Activated CD4-positive, alpha-beta T cell treated with anti-CD3 and anti-CD28 coated beads, Interleukin-2, amount 50 U/mL, for 1 hour (primary cell): ENCODE data around the gene PTPRG.

Source experiments
- DNase-seq: peaks from one replicate; pipeline ENCODE4 v3.0.0-alpha.2; 2020

PTPRG gene

DNA sequence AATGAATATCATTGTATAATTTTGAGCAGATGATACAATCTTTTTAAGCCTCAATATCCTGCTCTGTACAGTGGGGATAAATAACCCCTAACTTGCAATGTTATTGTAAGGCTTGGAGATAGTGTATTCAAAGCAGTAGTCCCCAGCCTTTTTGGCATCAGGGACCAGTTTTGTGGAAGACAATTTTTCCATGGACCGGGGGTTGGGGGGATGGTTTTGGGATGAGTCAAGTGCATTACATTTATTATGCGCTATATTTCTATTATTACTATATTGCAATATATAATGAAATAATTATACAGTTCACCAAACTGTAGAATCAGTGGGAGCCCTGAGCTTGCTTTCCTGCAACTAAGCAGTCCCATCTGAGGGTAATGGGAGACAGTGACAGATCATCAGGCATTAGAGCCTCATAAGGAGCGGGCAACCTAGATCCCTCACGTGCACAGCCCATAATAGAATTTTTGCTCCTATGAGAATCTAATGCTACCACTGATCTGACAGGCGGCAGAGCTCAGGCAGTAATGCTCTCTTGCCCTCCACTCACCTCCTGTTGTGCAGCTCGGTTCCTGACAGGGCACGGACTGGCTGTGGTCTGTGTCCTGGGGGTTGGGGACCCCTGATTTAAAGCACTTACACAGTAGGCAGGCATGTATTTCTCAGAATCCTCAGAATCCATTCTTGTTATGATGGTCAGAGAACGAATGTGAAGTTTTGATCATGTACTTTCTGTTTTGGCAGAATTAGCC lies 102.2 kb downstream of the PTPRG start:
- DNase-seq = no peak

DNA sequence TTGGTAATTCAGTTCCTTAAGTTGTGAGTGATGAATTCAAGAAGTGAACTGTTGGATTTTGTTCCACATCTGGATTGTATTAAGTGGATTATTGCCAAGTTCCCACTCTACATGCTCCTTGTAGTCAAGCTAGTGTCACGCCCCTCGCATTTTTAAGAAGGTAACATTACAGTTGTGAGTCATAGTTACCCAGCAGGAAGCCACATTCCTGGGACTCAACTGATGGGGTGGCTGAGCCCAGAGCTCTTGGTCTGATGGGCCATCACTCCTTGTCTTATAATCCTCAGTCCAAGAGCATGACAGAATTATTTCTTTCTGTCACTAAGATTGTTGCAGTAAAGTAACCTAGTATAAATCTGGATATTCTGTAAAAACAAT lies 102.7 kb downstream of the PTPRG start:
- DNase-seq = no peak

DNA sequence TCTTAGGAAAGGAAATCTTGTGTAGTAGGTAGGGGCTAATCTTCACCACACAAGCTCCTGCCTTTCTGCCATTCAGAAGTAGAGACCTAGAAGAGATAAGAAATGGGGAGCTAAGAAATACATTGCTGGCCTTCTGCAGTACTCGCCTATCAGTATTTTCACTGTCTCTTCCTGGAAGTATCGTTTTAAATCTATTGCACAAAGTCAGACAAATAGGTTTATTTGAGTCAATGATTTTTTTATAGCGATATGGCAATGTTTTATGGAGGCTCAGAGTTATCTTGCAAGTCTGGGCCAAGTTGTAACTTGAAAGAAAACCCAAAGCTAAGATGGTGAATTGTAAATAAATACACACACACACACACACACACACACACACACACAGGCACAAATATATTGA lies 103.8 kb downstream of the PTPRG start:
- no peak for DNase-seq

DNA sequence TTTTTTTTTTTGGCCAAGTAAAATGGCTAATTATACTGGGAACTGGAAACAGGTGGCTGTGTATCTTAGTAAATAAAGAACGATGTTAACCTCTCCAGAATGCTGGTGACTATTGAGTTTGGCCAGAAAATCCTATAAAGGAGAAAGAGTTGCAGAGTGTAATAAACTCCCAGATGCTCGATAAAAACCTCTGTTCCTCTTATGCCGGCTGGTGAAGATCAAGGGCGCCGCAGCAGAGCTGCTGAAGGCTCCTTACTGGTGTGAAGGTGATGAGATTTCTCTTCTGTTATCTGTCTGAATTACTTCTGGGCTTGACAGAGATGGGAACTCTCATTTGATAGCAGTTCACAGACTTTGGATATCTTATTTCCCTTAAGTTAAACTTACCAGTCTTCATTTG lies 104.6 kb downstream of the PTPRG start:
- DNase-seq = no peak

DNA sequence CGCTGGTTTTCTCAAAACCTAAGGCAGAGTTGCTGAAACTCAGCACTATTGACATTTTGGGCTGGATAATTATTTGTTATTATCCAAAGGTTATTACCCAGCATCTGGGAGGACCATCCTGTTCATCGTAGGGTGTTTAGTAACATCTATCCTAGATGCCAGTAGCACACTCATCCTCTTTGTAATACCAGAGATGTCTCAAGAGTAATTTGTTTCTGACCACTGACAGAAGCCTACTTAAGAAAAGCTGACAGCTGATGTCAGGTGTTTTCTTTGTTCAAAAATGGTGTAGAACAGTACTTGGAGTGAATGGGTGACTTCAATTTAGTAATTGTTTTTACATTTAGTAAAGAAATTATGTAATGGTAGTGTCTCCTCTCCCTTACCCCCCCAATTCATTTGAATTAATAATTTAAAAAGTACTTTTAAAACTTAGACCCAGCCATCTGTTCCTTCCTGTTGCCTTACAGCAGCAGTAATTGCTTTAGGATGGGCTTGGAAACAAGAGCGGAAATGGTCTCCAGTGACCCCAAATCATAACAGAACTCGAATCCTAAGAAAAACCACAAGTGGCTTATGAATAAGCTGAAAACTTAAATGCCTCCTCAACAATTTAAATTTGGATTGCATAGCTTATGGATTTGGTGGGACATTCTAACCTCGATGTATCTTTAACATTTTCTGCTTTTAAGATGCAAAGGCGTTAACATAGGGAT lies 105.4 kb downstream of the PTPRG start:
- DNase-seq = no peak

DNA sequence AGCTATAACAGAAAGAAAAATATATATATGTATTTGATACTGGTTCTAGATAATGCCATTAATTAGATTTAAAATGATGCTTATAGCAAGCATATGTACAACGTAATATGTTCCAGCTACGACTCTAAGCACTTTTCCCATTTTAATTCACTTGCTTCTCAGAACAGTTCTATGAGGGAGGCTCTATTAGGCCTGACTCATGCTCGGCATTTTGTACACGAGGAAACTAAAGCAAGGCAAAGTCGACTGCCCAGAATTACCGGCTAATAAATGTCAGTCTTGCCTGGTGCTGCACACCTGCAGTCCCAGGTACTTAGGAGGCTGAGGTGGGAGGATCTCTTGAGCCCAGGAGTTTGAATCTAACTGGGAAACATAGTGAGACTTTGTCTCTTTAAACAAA lies 106.0 kb downstream of the PTPRG start:
- DNase-seq = no peak

DNA sequence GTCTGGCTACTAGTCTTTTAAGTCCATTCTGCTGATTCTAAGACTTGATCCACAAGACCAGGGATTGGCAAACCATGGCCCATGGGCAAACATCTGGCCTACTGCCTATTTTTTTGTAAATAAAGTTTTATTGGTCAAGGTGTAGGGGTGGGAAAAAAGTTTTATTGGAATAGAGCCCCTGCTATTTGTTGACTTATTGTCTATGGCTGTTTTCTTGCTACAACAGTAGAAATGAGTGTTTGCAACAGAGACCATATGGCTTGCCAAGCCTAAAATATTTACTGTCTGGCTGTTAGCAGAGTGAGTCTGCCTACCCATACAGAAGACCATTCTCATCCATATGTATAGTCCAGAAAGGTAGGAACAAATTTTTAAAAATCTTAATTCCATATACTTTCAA lies 106.4 kb downstream of the PTPRG start:
- DNase-seq = no peak

DNA sequence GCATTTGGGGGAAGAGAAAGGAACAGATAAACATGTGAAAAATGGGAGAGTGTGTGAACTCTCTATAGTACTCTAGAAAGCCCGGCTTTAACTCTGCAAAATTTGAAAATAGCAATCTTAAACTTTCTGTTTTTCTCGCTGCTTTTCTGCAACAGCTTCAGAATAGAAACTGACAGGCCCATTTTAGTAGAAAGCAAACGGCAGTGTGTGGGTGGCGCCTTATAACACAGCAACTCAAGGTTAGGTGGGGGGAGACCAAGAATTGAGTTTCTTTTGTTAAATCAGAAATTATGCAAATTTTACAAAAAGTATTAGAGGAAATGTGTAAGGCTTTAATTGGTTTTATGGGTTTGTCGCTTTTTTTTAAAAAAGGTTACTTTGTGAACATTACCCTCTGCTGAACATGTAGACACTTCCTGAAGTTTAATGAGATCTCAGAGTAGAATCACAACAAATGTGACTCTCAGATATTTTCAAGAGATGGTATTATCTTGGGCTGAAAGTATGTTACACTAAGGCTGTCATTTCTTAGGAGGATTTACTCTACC lies 107.0 kb downstream of the PTPRG start:
- DNase-seq = no peak

DNA sequence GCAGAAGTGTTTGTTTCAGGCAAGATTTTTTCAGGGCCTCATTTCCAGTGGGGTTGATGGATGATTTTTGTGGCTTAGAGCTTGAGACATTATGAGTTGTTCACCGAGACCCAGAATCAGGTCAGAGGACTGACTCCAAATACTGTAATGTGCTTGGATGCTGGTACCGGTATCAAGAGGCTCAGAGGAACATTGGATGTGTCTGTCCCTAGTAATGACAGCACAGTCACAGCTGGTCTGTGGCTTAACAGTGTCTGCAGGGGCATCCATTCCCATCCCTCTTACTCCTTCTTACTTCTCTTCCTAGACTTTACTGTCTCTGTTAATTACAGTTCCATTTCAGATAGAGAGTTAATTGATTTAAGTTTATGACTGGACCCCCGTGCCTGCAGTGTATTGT lies 107.8 kb downstream of the PTPRG start:
- DNase-seq = no peak

DNA sequence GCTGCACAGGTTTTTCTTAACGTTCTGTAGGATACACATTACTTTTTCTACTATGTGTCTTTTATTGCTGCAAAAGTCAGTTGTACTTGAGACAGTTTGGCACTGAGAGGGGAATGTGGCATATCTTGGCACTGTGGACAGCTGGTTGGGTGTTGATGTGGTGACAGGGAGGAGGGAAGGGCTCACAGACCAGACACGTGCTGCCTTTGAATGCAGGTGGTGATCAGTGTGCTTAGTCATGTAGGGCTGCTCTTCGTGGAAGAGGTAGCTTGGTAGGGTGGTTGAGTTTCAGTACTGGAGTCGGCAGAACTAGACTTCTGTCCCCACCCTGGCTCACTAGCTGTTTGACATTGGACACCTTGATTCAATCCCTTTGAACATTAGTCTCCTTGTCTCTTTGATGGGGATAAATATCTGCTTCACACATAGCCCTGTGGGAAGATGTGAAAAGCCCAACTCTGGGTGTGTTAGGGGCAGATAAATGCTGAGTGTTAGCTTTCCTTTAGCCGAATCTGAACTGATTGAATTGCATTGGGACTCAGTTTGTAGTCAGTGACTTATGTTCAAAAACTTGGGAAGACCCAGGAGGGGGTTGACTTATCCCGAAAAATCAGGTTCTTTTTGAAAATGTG lies 108.4 kb downstream of the PTPRG start:
- no peak for DNase-seq

DNA sequence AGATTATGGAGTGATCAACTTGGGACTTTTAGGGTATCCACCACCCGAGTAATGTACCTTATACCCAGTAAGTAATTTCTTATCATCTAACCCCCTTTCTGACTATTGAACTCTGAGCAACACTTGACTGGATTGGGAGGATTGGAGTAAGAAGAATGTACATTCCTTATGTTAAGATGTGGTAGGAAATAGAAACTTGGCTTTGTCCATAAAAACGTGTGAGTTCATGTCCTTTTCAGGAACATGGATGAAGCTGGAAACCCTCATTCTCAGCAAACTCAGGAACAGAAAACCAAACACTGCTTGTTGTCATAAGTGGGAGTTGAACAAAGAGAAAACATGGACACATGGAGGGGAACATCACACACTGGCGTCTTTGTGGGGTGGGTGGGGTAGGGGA lies 112.3 kb downstream of the PTPRG start:
- DNase-seq = no peak

DNA sequence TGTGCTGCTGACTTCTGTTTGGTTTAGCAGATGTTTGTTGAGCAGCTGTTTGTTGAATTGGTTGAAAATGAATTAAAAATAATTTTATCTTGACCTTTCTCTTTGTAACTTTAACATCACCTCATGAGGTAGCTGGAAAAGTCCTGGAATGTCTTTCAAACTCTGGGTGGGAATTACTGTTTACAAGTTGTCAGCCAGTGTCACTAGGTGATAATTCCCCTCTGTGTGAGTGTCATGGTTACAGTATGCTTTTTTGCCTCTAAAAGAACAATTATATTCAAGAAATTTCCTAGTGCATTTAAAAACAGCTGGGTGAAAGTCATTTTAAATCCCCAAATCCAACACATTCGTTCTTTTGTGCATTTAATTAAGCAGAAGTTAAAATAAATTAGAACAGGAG lies 113.2 kb downstream of the PTPRG start:
- DNase-seq = no peak

DNA sequence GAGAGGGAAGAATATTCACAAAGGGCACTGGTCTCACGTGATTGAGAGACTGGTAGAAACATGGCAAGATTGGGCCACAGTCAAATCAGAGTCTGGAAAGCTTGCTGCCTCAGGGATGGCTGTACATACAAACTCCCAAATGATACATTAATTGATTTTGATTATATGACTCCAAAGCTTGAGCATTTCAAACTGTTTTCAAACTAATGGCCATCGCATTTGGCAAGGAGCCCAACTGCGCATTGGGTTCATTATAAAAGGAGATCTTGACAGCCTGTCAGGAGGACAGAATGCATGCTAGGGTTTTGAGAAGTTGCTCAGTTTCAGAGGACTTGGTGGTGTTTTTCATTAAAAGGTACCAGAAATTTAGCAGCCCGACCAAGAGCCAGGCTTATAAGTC lies 117.7 kb downstream of the PTPRG start:
- no peak for DNase-seq

DNA sequence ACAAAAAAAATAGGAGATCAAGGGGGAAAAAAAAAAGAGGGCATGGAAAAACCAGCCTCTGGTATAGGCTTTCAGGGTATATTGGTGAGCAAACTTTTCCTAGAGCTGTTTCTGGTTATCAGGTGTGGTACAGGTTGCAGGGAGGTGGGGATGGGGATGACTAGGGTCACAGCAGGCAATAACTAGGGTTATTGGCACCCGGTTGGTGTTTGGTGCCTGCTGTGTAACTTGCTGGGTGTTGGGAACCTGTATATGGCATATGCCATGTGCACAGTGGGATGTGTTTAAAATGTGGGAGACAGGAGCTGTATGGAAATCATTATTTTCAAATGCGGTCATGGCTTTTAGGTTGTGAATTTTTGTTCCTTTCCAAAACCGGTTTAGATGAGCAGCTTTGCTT lies 119.2 kb downstream of the PTPRG start:
- DNase-seq = no peak

DNA sequence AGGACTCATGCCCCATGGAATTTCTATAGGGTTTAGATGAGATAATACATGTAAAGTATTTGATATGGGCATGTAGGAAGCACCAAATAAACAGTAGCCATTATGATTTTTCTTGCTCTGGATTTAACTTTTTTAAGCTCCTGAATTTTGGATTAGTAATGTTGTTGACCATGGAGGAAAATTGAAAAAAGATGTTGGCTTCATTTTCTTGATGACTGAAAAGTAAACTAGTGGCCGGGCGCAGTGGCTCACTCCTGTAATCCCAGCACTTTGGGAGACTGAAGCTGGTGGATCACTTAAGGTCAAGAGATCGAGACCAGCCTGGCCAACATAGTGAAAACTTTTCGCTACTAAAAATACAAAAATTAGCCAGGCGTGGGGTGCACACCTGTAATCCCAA lies 120.3 kb downstream of the PTPRG start:
- no peak for DNase-seq

DNA sequence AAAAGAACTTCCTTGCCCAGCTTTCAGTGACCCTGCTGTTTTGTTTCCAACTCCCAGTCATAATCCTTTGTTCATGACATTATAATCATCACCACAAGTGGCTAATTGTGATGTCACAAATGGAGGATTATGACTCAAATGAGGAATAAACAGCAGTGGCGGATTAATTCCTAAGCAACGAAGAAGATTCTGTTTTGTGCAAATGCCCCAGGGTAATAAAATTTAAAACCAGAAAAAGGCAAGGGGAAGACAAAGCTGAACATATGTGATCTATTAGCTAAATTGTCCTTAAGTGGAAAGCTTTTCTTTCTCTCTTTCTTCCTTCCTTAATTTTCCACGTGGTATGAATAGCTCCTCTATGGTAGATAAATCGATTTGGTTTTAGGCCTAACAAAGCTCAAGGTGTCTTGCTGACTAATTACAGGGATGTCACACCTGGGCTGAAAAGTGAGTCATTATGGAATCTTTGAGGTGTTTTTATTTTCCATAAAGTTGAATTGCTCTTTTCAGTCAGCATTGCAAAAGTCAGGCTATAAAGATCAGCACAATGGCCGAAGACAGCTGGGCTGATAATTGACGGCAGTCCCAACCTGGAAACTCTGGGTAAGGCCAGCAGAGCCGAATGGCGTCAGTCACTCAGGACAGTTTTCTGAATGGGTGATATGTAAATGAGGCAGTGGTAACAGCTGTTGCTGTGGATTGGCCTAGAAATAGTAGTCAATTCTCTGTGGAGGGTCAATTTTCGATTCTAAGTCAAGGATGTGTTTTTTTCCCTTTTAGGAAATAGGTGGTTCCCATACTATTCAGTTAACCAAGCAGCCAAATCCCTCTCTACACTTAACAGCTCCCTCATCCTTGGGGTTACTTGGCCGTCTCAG lies 121.5 kb downstream of the PTPRG start:
- no peak for DNase-seq

DNA sequence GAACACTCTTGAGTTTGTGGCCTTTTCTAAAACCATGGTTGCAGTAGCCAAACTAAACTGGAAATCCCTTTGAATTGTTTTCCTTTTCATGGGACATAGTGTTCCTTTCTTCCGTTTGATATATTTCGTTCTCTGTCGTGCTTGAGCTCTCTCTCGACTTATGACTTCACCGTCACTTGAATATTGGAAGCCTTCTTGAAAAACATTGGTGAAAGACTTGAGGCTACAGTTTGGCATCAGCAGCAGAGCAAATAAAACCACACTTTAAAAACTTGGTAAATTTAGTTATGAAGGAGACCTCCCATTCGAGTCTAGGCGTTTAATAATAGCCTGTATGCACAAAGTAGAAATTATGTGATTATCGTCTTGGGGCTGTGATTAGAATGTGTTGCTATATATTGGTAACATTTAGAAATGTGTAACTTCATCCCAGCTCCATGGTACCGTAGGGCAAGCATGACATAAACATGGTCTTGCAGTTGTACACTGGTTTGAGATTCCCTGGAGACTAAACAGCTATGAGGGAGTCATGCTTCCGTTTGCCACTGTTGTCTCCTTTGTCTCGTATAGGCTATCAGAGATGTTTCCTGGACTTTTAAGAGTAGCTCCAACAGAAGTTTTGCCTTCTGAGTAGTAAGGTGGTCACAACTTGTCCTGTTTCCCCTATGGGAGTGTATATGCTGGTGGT lies 122.3 kb downstream of the PTPRG start:
- no peak for DNase-seq

DNA sequence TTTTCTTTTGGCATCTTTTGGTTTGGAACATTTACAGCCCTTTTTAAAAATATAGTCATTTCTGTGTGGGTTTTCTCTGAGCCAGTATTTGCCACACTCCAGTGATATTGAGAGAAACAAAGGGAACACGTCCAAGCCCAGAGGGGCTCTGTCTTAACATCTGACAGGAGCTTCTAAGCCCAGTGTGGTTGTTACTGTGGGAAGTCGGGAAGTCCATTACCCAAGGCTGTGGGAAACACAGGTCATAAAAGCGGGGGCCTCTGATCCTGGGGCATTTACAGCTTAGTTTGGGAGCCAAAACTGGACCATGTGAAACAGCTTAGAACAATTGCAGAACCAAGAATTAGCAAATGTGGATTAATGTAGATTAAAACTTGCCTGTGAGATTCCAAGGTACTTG lies 123.0 kb downstream of the PTPRG start:
- no peak for DNase-seq

DNA sequence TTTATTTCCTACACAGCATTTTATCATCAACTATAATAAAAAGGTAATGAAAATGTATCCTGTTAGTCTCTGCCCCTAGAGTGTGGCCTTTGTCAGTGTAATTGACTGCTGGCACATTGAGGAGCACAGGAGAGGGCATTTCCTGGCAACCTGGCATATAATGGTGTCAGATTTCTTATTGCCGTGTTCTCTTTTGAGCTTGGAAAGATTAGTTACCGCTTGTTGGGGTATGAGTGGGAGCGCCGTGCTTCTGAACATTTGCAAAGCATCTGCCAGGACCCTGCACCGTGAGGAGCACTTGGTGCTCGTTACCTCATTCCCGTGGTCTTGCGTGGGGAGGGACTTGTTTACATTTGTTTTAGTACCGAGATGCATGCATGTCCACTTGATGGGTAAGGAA lies 124.4 kb downstream of the PTPRG start:
- DNase-seq = no peak

DNA sequence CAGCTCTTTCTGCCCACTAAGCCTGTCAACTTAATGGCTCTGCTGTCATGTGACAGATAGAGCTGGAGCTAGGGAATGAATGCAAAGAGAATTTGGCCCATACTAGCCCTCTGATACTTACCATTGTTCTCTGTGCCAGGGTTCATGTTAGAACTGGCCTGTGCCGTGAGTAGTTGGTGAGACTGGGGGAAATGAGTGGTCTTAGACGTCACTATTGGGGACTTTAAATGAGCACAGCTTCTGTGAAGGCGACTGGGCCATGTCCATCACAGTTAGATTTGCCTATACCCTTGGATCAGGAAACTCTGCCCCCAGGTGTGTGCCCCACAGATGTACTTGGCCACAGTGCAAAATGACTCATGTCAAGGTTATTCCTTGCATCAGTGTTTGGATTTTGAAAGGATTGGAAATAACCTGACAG lies 124.9 kb downstream of the PTPRG start:
- no peak for DNase-seq

DNA sequence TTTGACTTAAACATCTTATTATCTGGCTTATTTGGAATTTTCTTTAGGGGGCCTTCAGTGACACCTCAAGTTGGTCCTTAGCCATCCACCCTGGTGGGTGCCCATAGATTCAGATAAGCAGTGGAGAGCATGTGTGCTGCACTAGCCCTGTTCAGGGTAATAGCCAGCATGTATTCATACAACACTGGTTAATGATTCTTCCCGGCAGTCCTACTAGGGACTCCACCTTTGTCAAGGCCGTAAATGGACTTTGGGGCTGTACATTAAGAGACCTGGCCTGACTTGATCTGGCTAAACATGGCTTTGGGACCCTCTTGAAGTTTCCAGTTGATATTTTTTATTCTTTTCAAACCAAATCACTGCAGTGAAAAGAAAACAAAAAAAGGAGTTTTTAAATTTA lies 125.8 kb downstream of the PTPRG start:
- DNase-seq = no peak

DNA sequence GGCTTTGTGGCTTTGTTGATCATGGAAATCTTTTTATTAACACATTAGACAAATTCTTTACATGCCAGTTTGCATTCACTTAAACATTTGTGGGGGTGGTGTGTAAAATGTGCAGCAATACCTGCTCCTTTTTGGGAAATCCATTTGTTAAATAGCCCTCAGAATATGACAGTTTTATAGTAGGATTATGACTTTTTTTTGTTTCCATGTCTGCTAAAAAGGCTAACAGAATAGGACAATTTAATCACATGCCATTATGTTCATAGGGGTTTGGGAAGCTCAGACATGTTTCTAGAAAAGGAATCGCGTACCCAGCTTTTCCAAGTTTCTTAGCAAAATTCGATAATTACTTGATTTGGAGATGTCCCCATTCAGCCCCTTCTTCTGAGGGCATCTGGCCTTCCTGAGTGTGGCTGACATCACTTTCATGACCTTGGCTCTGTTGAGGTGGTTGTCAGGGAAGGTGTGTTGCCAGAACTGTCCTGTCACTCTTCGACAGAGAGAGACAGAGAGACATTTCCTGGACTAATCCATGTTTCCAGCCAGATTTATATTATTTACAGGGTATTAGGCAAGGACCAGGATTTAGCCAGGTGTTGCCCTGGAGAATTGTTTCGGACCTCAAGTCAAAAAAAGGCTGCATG lies 126.4 kb downstream of the PTPRG start:
- DNase-seq = no peak
